Measurements from ENCODE around the gene MAGI1.
"Not testable (repeated sequence)": the region's sequence is repeated elsewhere in the genome, so short reads cannot be mapped to it uniquely, and the experiment has no call there.

Gene MAGI1

DNA sequence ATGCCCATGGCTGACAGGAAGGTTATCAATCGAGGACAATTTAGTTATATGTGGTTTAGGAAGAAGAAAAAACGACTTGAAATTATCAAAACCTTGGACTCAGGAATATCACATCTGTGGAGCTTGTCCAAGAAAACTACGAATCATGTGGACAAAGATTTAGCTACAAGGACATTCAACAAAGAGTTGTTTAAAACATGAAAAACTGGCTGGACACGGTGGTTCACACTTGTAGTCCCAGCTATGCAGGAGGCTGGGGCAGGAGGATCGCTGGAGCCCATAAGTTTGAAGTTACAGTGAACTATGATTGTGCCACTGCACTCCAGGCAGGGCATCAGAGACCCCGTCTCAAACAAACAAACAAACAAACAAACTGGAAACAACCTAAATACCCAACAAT lies 142.4 kb downstream of the MAGI1 start:
- no peak for DNase-seq

DNA sequence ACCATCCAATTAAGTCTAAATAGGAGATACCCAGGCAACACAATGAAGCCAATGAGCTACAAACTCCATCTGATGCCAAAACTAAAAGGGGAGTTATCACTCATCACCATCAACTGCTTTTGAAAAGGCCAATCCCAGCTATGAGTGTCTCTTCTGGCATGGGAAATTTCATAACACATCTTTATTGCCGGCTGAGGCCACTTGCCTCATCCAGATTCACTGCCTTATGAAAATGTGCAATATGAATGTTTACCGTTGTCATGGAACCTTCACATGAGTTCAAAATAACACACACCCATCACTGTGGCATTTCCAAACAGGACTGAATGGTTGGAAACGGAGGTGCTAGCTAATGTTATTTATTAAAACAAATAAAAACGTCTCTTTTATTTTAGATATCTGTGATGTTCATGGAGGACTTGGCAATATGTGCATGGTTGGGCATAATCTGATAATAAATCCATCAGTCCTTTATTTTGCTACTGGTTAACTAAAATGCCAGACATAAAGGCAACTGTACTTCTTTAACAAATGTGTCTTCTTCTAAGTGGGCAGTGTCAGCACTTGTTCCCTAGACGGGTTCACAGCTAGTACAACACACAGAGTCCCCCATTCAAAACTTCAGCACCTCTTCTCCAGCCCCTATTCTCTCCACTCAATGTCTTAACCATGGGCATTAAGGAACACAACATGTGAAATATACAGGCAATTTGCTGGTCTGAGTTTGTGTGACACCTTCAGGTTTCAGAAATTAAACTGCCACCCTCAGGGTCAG lies 143.9 kb downstream of the MAGI1 start:
- no peak for DNase-seq

DNA sequence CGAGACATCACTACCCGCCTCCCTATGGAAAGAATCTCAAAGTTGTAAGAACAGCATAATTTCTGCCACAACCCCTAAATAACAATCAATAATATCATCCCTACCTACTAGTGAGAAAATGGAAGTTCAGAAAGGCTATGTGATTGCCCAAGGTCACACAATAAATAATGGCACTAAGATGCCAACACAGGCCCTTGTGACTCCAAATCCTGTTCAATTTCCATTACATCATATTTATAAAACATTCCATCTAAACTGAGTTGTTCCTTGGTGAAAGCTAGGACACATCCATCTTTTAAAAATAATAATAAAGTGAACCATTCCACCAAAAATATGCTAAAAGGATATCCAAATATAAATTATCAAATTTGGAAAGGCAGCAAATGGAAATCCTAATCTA lies 144.6 kb downstream of the MAGI1 start:
- DNase-seq, result no peak

- no peak for DNase-seq
These were observed 145.1 kb downstream of the MAGI1 start for GRCh38 chr3:65893631-65894030.

DNA sequence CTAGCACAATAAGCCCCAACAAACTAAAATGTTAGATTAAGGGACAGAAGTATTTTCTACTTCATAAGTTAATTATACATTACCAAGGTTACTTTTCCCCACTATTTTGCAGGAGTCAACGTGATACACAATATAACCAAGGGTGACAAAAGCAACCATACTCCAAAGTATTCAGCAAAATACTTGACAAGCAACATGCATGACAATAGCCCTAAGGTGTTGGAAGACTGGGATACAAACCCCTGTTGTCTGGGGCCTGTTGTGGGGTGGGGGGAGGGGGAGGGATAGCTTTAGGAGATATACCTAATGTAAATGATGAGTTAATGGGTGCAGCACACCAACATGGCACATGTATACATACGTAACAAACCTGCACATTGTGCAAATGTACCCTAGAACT lies 147.2 kb downstream of the MAGI1 start:
- not testable (repeated sequence) for DNase-seq

GRCh38 chr3:65890328-65890727 lies 148.4 kb downstream of the MAGI1 start:
- no peak for DNase-seq

GRCh38 chr3:65889707-65890099 lies 149.0 kb downstream of the MAGI1 start:
- DNase-seq, result no peak

- DNase-seq, result no peak
These were observed 149.6 kb downstream of the MAGI1 start for GRCh38 chr3:65888980-65889706.

- DNase-seq, result no peak
These were observed 150.5 kb downstream of the MAGI1 start for GRCh38 chr3:65888196-65888595.

- no peak for DNase-seq
These were observed 152.3 kb downstream of the MAGI1 start for GRCh38 chr3:65886391-65886790.

DNA sequence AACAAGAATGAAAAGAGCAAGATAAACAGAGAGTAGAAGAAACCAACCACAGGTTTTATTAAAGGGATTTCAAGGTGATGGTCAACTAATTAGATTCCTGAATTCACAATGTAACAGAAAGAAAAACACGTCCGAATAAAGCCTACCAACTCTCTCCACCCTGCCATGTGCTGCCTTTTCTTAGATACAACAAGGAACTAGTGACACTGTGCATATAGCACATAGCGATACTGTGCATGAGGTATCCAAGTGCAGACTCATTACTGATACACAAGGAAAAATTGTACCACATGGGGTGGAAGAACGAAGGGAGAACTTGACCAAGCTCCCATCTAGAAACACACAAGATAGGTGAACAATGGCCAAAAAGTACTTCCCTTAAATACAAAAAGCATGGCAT lies 154.6 kb downstream of the MAGI1 start:
- no peak for DNase-seq

GRCh38 chr3:65883613-65884012 lies 155.1 kb downstream of the MAGI1 start:
- DNase-seq, result no peak

- no peak for DNase-seq
These were observed 158.4 kb downstream of the MAGI1 start for GRCh38 chr3:65880350-65880749.

GRCh38 chr3:65879372-65879771 lies 159.3 kb downstream of the MAGI1 start:
- DNase-seq, result no peak

GRCh38 chr3:65878831-65879230 lies 159.9 kb downstream of the MAGI1 start:
- DNase-seq, result no peak

- no peak for DNase-seq
These were observed 161.6 kb downstream of the MAGI1 start for GRCh38 chr3:65877160-65877559.

DNA sequence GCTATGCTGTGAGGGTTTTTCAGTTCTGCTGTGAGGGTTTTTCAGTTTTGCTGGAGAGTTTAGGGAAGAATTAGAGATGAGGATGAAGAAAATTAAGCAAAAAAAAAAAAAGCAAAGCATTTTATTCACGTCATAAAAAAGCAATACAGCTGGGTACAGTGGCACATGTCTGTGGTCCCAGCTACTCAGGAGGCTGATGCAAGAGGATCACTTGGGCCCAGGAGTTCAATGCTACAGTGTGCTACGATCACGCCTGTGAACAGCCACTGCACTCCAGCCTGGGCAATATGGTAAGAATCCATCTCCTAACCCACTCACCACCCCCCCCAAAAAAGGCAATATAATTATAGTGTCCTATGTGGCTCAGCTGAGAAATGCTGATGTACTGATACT lies 162.7 kb downstream of the MAGI1 start:
- DNase-seq, result no peak

DNA sequence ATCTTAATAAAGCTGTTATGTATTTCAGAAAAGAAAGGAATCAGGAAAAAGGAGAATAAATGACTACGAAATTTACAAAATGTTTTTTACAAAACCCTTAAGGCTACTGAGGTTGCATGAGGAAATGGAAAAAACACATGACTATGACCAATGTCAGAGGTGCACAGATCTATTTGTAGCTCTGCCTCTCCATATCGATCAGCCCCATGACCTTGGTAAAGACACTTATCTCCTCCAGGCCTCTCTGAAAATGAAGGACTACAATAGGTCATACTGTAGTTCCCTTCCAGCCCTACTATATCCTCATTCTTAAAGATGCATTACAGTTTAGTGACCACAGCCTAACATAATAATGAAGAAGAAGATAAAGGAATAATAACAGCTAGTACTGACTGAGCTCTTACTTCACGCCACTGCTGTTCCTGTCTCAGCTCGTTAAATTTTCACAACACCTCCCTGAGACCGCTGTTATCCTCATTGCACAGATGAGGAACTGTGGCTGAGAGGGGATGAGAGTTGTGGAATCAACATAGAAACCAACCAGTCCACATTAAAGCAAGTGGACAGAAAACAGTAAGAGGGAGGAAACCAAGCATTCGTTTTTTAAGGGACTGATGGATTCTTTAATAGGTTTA lies 163.2 kb downstream of the MAGI1 start:
- DNase-seq, result no peak

- DNase-seq, result no peak
These were observed 164.8 kb downstream of the MAGI1 start for GRCh38 chr3:65873869-65874268.

DNA sequence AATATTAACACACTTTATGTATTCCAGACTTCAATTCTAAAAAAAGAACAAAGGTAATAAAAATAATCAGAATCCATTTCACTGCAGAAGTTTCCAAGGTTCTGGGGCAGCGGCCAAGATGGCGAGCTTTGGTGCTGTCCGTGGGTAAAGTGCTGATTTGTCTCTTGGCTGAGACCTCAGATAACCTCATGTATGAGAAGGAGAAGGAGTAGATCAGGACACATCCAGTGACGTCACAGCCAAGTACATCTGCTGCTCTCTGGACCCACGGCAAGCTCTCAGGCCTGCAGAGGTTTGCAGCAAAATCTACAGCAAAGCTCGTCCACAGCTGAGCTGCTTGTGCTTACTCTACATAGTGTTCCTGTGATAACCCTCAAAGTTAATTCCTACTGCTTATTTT lies 165.7 kb downstream of the MAGI1 start:
- no peak for DNase-seq

- no peak for DNase-seq
These were observed 167.2 kb downstream of the MAGI1 start for GRCh38 chr3:65871305-65872141.

GRCh38 chr3:65869798-65870197 lies 168.9 kb downstream of the MAGI1 start:
- no peak for DNase-seq

Data from cortex of kidney (tissue), 1 donor.